Chondrocyte (in vitro differentiated cells): ENCODE data around the gene FAM234A. TPM values are rescaled to one million over a fixed set of nuclear protein-coding genes. Genes with fewer than 3 reads are reported as not detected.
"Not testable (repeated sequence)": the region's sequence is repeated elsewhere in the genome, so short reads cannot be mapped to it uniquely, and the experiment has no call there.

Experiments used
- DNase-seq: peaks from one replicate; pipeline ENCODE4 v3.0.0; 2021; ENCODE audit warnings: mixed read lengths, low spot score
- H3K27ac Mint-ChIP-seq: one replicate; pipeline ENCODE4 v1.8.0; 2021; ENCODE audit warnings: mild to moderate bottlenecking, moderate library complexity, mixed read lengths; ENCODE audit not compliant: unreplicated experiment
- H3K27me3 Mint-ChIP-seq: 2 replicates; pipeline ENCODE4 v1.8.0; 2021; ENCODE audit warnings: low read depth, mixed read lengths
- H3K36me3 Mint-ChIP-seq: 2 replicates; pipeline ENCODE4 v1.8.0; 2021; ENCODE audit warnings: low read depth, mixed read lengths
- H3K4me1 Mint-ChIP-seq: 2 replicates; pipeline ENCODE4 v1.8.0; 2021; ENCODE audit warnings: low read depth, mild to moderate bottlenecking, mixed read lengths
- H3K4me3 Mint-ChIP-seq: one replicate; pipeline ENCODE4 v1.8.0; 2021; ENCODE audit warnings: mild to moderate bottlenecking, moderate library complexity, mixed read lengths; ENCODE audit not compliant: unreplicated experiment
- H3K9me3 Mint-ChIP-seq: 2 replicates; pipeline ENCODE4 v1.8.0; 2021; ENCODE audit warnings: low read depth, mixed read lengths
- total RNA-seq: library from RNA; stranded (reverse); gene quantifications from 3 replicates; pipeline ENCODE4 v1.2.1, GENCODE V29; 2021
- TF ChIP-seq, protein P1 (sequence below): fragments of 200-600 bp; sonication (generic); IDR thresholded peaks from 2 replicates; pipeline ENCODE4 v1.5.0; 2021; ENCODE audit warnings: antibody characterized with exemption, mild to moderate bottlenecking, moderate library complexity

The FAM234A gene
- total RNA-seq, 1 donor from 2014 or later: 122 TPM

DNA sequence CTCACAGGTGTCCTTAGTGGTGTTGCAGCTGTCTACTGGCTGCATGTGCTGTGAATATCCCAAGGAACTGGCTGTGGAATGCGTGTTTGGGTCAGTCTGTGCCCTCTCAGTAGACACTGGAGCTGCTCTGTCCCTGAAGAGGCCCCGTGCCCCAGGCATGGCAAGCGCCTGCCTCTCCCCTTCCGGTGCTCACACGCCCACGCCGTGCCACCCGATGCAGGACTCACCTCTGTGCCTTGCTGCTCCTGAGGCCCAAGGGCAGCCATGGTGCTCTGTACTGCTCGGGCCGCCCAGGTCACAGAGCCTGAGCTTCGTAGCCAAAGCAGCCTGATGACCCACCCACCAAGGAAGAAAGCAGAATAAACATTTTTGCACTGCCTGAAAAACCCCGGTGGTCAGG, 31.1 kb downstream of the FAM234A start:
- Mint-ChIP-seq H3K27me3 (no peaks in the 10 kb centered on the region), H3K9me3 (no peaks in the 10 kb centered on the region), H3K36me3 (peaks cover 7% of the 10 kb centered on the region)

DNA sequence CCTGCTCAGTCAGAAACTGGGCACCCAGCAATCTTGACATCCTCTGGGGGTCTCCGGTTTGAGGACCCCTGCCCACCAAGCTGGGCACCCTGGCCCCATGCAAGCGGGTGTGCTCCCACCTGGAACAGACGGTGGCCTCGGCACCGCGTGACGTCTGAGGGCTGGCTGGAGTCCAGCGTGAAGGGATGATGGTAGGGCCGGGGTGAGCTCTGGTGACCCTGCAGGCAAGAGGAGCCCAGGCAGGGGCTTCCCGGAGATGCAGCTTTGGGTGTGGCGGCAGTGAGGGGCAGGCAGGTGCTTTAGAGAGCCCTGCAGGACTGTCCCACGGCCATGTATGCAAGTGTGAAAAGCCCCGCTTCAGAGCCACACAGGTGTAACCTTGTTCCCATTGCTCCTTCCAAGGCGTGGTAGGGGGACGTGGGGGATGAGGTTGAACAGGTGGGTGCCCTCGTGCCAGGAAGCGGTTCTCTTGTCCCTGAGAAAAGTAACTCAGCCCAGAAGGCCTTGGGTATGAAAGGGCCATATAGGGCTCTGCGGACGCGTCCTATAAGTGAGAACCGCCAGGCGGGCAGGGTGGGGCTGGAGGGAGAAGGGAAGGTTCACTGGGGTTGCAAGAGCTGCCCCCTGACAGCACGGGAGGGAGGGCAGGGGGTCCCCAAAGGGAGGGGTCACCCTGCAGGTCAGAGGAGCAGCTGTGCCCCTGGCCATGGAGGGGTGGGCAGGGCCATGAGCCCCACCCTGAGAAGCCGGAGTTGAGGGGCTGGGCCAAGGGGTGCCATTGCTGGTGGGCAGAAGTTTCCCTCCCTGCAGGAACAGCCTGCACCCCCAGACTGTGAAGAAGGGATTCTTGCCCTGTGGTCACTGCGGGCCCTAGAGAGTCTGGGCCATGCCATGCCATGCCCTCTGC, 31.9 kb downstream of the FAM234A start:
- TF ChIP-seq, protein P1, sequence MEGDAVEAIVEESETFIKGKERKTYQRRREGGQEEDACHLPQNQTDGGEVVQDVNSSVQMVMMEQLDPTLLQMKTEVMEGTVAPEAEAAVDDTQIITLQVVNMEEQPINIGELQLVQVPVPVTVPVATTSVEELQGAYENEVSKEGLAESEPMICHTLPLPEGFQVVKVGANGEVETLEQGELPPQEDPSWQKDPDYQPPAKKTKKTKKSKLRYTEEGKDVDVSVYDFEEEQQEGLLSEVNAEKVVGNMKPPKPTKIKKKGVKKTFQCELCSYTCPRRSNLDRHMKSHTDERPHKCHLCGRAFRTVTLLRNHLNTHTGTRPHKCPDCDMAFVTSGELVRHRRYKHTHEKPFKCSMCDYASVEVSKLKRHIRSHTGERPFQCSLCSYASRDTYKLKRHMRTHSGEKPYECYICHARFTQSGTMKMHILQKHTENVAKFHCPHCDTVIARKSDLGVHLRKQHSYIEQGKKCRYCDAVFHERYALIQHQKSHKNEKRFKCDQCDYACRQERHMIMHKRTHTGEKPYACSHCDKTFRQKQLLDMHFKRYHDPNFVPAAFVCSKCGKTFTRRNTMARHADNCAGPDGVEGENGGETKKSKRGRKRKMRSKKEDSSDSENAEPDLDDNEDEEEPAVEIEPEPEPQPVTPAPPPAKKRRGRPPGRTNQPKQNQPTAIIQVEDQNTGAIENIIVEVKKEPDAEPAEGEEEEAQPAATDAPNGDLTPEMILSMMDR: no peak
- Mint-ChIP-seq H3K4me3 (no peak overlapping the region), H3K27ac (no peak overlapping the region), H3K4me1 (peaks cover 4% of the 10 kb centered on the region), H3K9me3 (no peaks in the 10 kb centered on the region), H3K27me3 (no peaks in the 10 kb centered on the region), H3K36me3 (peaks cover 5% of the 10 kb centered on the region)
- DNase-seq: no peak

More for the DNA sequence above, 31.1 kb downstream of the FAM234A start:
- DNase-seq: no peak
- H3K27ac Mint-ChIP-seq: no peak overlapping the region
- TF ChIP-seq, protein P1: no peak
- no peak overlapping the region for H3K4me3 Mint-ChIP-seq
- H3K4me1 Mint-ChIP-seq: peaks cover 4% of the 10 kb centered on the region

DNA sequence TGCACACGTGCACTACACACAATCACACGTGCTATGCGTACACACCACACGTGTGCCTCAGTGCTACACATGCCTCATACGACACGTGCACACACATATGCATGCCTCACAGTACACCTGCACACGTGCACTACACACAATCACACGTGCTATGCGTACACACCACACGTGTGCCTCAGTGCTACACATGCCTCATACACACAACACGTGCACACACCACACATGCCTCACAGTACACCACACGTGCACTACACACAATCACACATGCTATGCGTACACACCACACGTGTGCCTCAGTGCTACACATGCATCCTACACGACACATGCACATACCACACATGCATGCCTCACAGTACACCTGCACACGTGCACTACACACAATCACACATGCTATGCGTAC, 32.9 kb downstream of the FAM234A start:
- H3K36me3 Mint-ChIP-seq, H3K27ac Mint-ChIP-seq, DNase-seq, H3K27me3 Mint-ChIP-seq, H3K4me3 Mint-ChIP-seq, H3K9me3 Mint-ChIP-seq, H3K4me1 Mint-ChIP-seq: not testable (repeated sequence)

DNA sequence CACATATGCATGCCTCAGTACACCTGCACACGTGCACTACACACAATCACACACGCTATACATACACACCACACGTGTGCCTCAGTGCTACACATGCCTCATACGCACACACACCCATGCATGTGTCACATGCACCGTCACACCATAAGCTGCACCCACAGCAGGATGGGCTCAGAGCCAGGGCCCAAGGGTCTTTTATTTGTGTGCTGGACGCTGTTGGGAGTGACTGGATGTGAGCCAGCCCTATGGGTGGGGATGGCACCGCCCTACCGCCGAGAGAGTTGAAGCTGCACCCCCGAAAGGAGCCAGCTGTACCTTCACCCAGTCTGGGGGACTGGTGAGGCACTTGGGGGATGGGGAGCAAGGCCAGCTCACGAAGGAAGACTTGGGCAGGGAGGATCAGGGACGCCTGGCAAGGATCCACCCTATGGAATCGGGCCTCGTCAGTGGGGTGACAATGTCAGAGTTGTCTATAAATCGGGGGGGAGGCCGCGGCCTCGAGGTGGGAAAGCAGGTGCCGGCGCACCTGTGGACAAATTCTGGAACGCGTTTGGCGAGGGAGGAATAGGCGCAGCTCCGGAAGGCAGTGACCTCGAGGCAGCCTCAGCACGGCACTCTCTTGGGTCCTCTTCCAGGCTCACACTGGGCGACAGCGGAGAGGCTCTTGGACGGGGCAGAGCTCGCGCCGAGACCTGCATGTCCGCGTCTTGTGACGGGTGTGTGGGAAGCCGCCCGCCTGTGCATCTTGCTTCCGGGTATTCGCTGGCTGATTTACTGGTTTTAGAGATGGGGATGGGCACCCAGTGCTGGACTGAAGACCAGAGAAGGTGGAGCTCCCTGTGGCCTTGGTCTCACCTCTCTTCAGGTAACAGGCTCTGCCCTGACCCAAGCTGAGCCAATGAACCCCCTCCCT, 33.8 kb downstream of the FAM234A start:
- no peak overlapping the region for H3K27ac Mint-ChIP-seq
- H3K27me3 Mint-ChIP-seq: no peaks in the 10 kb centered on the region
- H3K4me3 Mint-ChIP-seq: no peak overlapping the region

DNA sequence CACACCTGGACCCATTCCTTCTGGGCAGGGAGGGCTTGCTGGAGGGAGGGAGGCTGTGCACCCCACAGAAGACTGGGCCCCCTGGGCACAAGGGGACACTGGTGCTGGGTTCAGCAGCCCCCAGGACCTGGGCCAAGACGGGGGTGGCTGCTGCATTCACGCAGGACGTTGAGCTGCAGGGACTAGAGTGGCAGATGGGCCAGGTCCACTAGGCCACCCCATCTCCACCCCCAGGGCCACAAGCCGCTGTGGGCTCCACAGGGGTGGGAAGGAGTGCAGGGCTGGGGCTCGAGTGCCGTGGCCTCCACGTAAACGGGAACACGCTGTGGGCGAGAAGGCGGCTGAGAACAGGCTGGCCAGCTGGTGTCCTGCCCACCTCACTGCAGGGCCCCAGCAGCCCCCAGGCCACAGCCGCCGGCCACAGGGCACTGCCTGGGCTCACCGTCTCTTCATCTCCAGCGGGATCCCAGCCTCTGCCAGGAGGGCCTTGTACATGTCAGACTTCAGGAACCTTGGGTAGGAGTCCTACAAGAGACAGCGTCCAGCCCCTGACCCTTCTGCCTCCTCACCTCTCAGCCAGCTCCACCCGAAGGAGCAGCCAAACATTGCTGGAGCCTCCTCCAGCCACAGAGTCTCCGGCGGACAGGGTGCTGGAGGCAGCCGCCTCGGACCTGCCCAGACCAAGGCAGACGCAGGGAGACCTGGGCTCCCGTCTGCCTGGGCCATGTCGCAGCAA, 34.6 kb downstream of the FAM234A start:
- no peaks in the 10 kb centered on the region for H3K36me3 Mint-ChIP-seq
- H3K4me1 Mint-ChIP-seq: peaks cover 4% of the 10 kb centered on the region
- H3K4me3 Mint-ChIP-seq: no peak overlapping the region
- no peak for DNase-seq
- no peaks in the 10 kb centered on the region for H3K9me3 Mint-ChIP-seq
- H3K27ac Mint-ChIP-seq: no peak overlapping the region
- TF ChIP-seq, protein P1: no peak
- no peaks in the 10 kb centered on the region for H3K27me3 Mint-ChIP-seq

More for the DNA sequence above, 33.8 kb downstream of the FAM234A start:
- DNase-seq: no peak
- Mint-ChIP-seq H3K36me3 (no peaks in the 10 kb centered on the region), H3K9me3 (no peaks in the 10 kb centered on the region), H3K4me1 (peaks cover 4% of the 10 kb centered on the region)
- TF ChIP-seq, protein P1: no peak
